Common myeloid progenitor, CD34-positive (primary cell): ENCODE data around the gene GPC5.
A peak's percentile ranks its signal among the peaks of the same experiment; 100 is the strongest.

Experiments used
- CTCF ChIA-PET: fragments of 350-600 bp; sonication (Branson Sonifier 250); formaldehyde crosslinking; loops from one replicate; lab custom pipeline; 2021; ENCODE audit warnings: antibody characterized with exemption; lab: Charles Lee
- POLR2A ChIA-PET: fragments of 350-600 bp; sonication (Branson Sonifier 250); formaldehyde crosslinking; loops from one replicate; lab custom pipeline; 2021; ENCODE audit warnings: antibody characterized with exemption; lab: Charles Lee
- DNase-seq, 3 donors: peaks; one replicate each; pipeline versions ENCODE4 v3.0.0 to v3.0.0-alpha.2; 2013
- H3K27ac ChIP-seq, 2 experiments: 1 replicate in 1 of 2; 2 replicates in 1 of 2; pipeline ENCODE4 v1.7.0; 2013; ENCODE audit warnings: inconsistent platforms in 2 of 2, low read length in 2 of 2, mild to moderate bottlenecking in 2 of 2, low read depth in 1 of 2, moderate library complexity in 1 of 2; ENCODE audit not compliant: severe bottlenecking in 2 of 2, insufficient read depth in 1 of 2, poor library complexity in 1 of 2
- H3K27me3 ChIP-seq, 5 experiments: replicated peaks in 2 of 5; 1 replicate in 3 of 5; 2 replicates in 2 of 5; pipeline versions ENCODE4 v1.6.1 to v1.7.0; 2013; ENCODE audit warnings: low read length in 4 of 5, mild to moderate bottlenecking in 2 of 5, moderate library complexity in 2 of 5, inconsistent platforms in 1 of 5; ENCODE audit not compliant: insufficient read depth in 5 of 5, control insufficient read depth in 4 of 5
- H3K36me3 ChIP-seq, 4 experiments: 1 replicate in 2 of 4; 2 replicates in 2 of 4; pipeline versions ENCODE4 v1.6.1 to v1.7.0; 2013; ENCODE audit warnings: low read length in 3 of 4, control low read depth in 1 of 4, mild to moderate bottlenecking in 1 of 4; ENCODE audit not compliant: control insufficient read depth in 4 of 4, insufficient read depth in 4 of 4
- H3K4me1 ChIP-seq, 4 experiments: 1 replicate in 3 of 4; 2 replicates in 1 of 4; pipeline versions ENCODE4 v1.6.1 to v1.7.1; 2013; ENCODE audit warnings: low read length in 3 of 4, mild to moderate bottlenecking in 3 of 4, control low read depth in 1 of 4, inconsistent platforms in 1 of 4, moderate library complexity in 1 of 4; ENCODE audit not compliant: control insufficient read depth in 4 of 4, insufficient read depth in 4 of 4; ENCODE audit errors: control extremely low read depth in 1 of 4
- H3K4me3 ChIP-seq, 7 experiments: 1 replicate in 4 of 7; 2 replicates in 3 of 7; pipeline versions ENCODE4 v1.5.1 to v1.7.0; 2013; ENCODE audit warnings: mild to moderate bottlenecking in 7 of 7, low read length in 6 of 7, moderate library complexity in 6 of 7, inconsistent platforms in 2 of 7, low read depth in 2 of 7, control low read depth in 1 of 7; ENCODE audit not compliant: insufficient read depth in 4 of 7, control insufficient read depth in 1 of 7; ENCODE audit errors: extremely low read depth in 1 of 7
- H3K9me3 ChIP-seq, 5 experiments: 1 replicate in 4 of 5; 2 replicates in 1 of 5; pipeline versions ENCODE4 v1.6.1 to v1.7.1; 2013; ENCODE audit warnings: low read length in 4 of 5, mild to moderate bottlenecking in 2 of 5, inconsistent platforms in 1 of 5, low read depth in 1 of 5, moderate library complexity in 1 of 5; ENCODE audit not compliant: control insufficient read depth in 4 of 5, insufficient read depth in 2 of 5; ENCODE audit errors: control extremely low read depth in 1 of 5
- WGBS: methylation state at CpG from one replicate; pipeline ENCODE4 v1.1.5; 2013; ENCODE audit not compliant: insufficient coverage; 5-methylcytosine and 5-hydroxymethylcytosine counted together

The GPC5 gene

DNA sequence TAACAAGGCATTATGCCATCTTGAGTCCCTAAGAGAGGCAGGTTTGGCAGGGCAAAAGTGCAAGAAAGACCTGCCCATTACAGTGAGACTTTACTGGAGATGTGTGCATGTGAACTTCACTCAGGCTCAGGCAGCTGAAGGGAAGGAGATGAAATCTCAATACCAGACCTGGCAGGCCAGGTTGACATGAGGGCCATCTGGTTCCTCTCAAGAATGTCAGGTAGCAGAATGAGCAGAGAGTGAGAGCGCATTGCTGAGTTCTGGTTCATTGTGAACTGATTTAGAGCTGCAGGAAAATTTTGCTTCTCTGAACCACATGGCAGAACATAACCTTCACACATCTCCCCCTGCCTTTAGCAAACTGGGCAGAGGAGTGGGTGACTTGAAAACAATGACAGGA is 406.3 kb downstream of the GPC5 start:
- POLR2A ChIA-PET = no interaction called here
- Histone ChIP-seq H3K4me3 (no peak overlapping the region), H3K36me3 (no peaks in the 10 kb centered on the region), H3K27ac (no peak overlapping the region), H3K4me1 (no peaks in the 10 kb centered on the region), H3K27me3 (no peaks in the 10 kb centered on the region), H3K9me3 (no peaks in the 10 kb centered on the region)
- no CpG with 5 or more reads among the region's 1 CpG for WGBS
- DNase-seq = no peak
- CTCF ChIA-PET = interaction anchor here (1.2 to 2.6 kb wide), 3 partner anchors 24 to 372 kb away, joined by 3 to 9 read pairs (median 3); no protein-coding TSS in a partner anchor

DNA sequence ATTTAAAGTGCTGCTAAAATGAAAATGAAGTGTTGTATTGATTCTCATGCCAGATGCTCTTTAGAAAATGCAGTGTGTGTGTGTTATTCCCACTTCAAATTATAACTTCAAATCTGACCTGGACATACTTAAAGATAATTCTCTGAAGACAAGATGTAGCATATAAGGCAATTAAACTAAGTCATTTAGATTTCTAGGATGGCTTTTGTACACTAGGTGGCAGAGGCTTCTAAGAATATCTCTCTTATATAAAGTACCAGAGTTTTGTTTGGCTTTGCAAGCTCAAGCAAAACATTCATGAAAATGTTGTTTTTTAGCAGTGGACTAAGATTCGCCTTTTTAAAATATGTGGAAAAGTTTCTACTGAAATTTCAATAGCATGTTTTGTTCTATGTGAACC is 407.2 kb downstream of the GPC5 start:
- Histone ChIP-seq H3K4me3 (no peak overlapping the region), H3K27me3 (no peaks in the 10 kb centered on the region), H3K27ac (no peak overlapping the region), H3K9me3 (no peaks in the 10 kb centered on the region), H3K36me3 (no peaks in the 10 kb centered on the region), H3K4me1 (no peaks in the 10 kb centered on the region)
- ChIA-PET POLR2A (interaction anchor here (0.7 kb wide), 1 partner anchor 32 kb away, joined by 4 read pairs; no protein-coding TSS in a partner anchor), CTCF (interaction anchor here (1.2 to 2.6 kb wide), 4 partner anchors 13 to 371 kb away, joined by 3 to 9 read pairs (median 3); no protein-coding TSS in a partner anchor)
- no CpG with 5 or more reads among the region's 1 CpG for WGBS
- peak in 2 of 3 donors; percentile 31 to 40 for DNase-seq

DNA sequence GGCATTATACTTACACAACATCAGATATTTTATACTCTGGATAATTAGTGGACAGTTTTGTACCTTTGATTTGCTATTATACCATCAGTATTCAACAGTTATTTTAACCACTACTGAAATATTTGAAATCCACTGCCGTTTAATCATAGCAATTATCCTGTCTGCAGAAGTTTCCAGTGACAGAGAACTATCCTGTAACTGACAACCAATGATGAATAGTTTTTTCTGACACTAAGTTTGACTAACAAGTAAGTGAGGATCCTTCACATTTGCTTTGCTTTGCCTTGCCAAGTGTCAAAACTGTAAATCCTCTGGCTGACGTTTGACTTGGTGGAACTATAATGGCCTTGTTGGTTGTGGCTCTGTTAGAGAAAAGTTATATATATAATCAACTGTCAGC is 410.7 kb downstream of the GPC5 start:
- Histone ChIP-seq H3K4me1 (no peaks in the 10 kb centered on the region), H3K27me3 (no peaks in the 10 kb centered on the region), H3K36me3 (no peaks in the 10 kb centered on the region), H3K27ac (no peak overlapping the region), H3K9me3 (no peaks in the 10 kb centered on the region), H3K4me3 (no peak overlapping the region)
- POLR2A ChIA-PET = no interaction called here
- no peak for DNase-seq
- WGBS = 100% methylated on average over 1 of the region's 2 CpGs
- CTCF ChIA-PET = no interaction called here

DNA sequence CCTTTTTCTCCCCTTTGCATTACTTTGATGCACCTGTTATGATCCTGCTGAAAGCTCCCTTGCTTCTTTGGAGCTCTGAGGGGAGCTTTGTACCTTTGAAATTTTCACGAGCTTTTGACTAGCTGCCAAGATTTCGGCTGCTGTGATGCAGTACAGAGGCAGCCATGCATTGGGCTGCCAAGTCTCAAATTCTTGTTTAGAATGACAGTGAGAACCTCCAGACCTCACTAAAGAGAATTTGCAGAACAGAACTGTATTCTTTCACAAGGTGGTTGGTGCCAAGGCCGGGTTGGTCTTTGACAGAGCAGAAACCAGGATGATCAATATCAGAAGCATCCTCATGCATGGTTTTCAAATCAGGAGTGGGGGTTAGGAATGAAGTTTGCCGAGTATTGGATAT is 414.8 kb downstream of the GPC5 start:
- 82% methylated on average over 3 of the region's 4 CpGs for WGBS
- CTCF ChIA-PET = interaction anchor here (1.0 kb wide), 1 partner anchor 12 kb away, joined by 3 read pairs; no protein-coding TSS in a partner anchor

DNA sequence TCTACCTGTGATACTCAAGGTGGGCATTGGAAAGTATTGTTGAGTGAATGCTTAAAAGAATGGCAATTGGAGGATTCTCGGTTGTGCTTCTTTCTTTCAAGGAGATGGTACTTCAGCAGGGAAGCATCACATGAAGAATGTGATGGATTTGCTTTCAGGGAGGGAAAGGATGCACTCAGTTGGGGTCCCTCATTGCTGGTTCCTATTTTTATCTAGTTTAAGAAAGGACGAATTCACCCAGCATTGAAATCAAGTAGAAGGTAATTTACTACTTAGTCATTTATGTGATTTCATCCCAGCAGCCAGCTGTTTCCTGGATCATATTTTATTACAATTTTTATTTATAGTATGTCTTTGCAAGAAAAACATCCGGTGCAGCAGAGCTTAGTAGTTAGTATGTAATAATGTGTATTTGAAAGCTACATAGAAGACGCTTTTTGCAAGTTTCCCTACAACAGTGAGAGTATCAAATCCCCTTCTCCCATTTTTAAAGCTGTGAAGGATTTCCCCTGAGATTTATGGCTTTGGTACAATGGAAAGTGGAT is 417.9 kb downstream of the GPC5 start:
- ChIA-PET CTCF (interaction anchor here (0.7 to 2.2 kb wide), 2 partner anchors 250 to 259 kb away, joined by 3 to 15 read pairs; no protein-coding TSS in a partner anchor), POLR2A (no interaction called here)
- H3K27me3 ChIP-seq = no peaks in the 10 kb centered on the region
- no peaks in the 10 kb centered on the region for H3K9me3 ChIP-seq
- peaks cover 0 to 19% (median 5%) of the 10 kb centered on the region in 4 experiments for H3K4me1 ChIP-seq
- no peaks in the 10 kb centered on the region for H3K36me3 ChIP-seq
- WGBS = 88% methylated on average over 1 of the region's 4 CpGs
- H3K27ac ChIP-seq = no peak overlapping the region
- H3K4me3 ChIP-seq = no peak overlapping the region
- peak in 2 of 3 donors; percentile 61 to 71 for DNase-seq

More for the DNA sequence above, 414.8 kb downstream of the GPC5 start:
- Histone ChIP-seq H3K27ac (no peak overlapping the region), H3K4me1 (peaks cover 0 to 19% (median 5%) of the 10 kb centered on the region in 4 experiments), H3K9me3 (no peaks in the 10 kb centered on the region), H3K4me3 (no peak overlapping the region), H3K36me3 (no peaks in the 10 kb centered on the region), H3K27me3 (no peaks in the 10 kb centered on the region)
- POLR2A ChIA-PET = no interaction called here
- DNase-seq = no peak

DNA sequence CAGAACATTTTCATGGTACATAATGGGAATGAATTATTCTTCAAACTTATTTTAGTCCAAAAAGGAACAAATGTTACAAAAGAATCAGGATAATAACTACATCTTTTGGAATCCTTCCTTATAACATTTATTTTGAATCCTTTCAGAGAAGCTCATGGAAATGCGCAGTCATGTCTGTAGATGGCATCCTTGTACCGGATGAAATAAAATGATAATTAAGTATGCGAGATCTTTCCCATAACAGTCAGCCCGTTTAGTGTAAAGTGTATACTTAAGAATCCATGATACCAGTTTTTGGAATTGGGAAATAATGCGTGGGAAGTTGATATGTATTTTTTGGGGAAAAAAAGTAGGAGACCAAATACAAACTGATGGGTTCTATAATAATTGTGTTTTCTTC is 418.8 kb downstream of the GPC5 start:
- ChIA-PET POLR2A (interaction anchor here (0.5 kb wide), 1 partner anchor 93 kb away, joined by 5 read pairs; no protein-coding TSS in a partner anchor), CTCF (interaction anchor here (0.7 to 2.2 kb wide), 2 partner anchors 249 to 258 kb away, joined by 3 to 15 read pairs; no protein-coding TSS in a partner anchor)
- DNase-seq = peak in 2 of 3 donors; percentile 27 to 36
- no peaks in the 10 kb centered on the region for H3K9me3 ChIP-seq
- peaks cover 0 to 19% (median 5%) of the 10 kb centered on the region in 4 experiments for H3K4me1 ChIP-seq
- no peak overlapping the region for H3K4me3 ChIP-seq
- H3K36me3 ChIP-seq = no peaks in the 10 kb centered on the region
- 72% methylated on average over 4 of the region's 5 CpGs for WGBS
- H3K27me3 ChIP-seq = no peaks in the 10 kb centered on the region
- no peak overlapping the region for H3K27ac ChIP-seq

DNA sequence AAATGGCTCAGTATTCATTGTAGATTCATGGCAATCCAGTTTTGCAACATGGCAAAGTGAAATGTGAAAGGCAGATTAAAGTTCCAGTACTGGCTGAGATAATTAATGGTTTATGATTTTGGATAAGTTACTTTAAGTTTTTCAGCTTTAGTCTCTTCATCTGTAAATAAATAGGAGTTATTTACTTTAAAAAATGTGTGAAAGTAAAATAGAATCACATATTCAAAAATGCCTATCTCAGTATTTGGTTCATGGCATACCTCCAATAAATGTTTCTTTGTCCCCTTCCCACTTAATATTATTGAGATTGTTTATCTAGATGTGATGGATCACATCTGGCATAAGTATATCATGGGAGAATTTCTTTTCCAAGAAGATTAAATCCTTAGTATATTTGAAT is 426.0 kb downstream of the GPC5 start:
- CTCF ChIA-PET = no interaction called here
- DNase-seq = no peak
- POLR2A ChIA-PET = no interaction called here
- no peaks in the 10 kb centered on the region for H3K27me3 ChIP-seq
- H3K4me1 ChIP-seq = no peaks in the 10 kb centered on the region
- H3K27ac ChIP-seq = no peak overlapping the region
- H3K4me3 ChIP-seq = no peak overlapping the region
- H3K9me3 ChIP-seq = peaks cover 0 to 7% (median 0%) of the 10 kb centered on the region in 5 experiments
- no peaks in the 10 kb centered on the region for H3K36me3 ChIP-seq
